Stimulated activated CD4-positive, alpha-beta T cell treated with anti-CD3 and anti-CD28 coated beads, Interleukin-15, amount 100 ng/mL, for 1 hour (primary cell): ENCODE measurements around the gene KLRF1.
"Not testable (repeated sequence)": the region's sequence is repeated elsewhere in the genome, so short reads cannot be mapped to it uniquely, and the experiment has no call there.

Source experiments
- DNase-seq, 2 donors: peaks; one replicate each; pipeline ENCODE4 v3.0.0-alpha.2; 2020; ENCODE audit warnings: low read depth in 1 of 2, low spot score in 1 of 2

Gene KLRF1

DNA sequence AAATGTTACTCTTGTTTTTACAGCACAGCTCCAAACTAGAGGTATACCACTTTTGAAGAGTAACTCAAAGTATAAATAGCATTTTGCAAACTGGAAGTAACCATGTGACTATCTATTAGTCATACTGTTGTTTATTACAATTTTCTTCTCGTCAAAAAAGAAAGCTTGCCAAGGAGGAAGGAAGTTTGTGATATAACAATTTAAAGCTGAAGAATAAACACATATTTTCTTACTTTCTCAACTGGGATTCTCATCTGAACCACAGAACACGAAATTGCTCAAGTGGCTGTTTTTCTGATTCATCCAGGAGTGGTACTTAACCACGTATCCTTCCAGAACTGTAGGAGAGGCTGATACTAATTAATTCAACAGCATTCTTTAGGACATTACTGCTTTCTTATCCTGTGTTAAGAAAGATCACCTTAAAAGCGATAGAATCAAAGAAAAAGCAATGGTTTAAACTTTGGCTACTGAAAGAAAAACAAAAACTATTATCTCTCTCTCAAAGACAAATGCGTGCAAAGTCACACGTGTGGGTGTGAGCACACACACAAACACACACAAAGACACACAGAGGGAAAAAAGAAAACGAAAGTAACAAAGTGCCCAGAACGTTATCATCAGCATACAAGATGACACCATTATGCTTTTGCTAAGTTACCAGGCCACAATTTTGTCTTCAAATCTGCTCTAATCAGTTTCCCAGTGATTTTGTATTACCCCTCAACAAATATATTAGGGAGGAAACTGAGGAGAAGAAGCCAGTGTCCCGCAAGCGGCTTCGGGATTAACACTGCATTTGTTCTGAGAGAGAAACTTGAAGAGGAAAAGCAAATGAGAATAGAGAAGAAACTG, 42.3 kb downstream of the KLRF1 start, which contains the start of gene CLEC2B:
Gene CLEC2B, minus strand, starts transcription at position 48 of the 855 bp plus-strand sequence.
- no peak for DNase-seq

DNA sequence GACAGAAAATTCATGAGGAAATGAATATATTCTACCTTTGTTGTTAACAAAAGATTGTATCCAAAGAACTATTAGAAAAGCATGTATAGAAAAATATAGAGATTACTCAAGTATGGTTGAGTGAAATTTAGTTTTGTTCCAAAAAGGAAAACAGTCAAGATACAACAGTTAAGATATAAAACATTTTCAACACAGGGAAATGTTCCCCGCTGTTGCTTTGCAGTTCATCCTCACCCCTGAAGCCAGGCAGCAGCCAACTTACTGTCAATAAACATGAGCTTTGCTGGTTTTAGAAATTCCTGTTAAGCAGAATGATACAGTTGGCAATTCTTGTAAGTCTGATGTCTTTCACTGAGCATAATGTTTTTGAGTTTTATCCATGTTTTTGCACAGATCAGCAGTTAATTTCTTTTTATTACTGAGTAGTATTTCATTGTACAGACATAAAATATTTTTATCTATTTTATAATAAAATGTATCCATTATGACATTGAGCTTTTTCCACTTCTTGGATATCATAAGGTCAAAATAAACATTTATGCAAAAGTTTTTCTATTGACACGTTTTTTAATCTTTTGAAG, 43.1 kb downstream of the KLRF1 start:
- DNase-seq: no peak

DNA sequence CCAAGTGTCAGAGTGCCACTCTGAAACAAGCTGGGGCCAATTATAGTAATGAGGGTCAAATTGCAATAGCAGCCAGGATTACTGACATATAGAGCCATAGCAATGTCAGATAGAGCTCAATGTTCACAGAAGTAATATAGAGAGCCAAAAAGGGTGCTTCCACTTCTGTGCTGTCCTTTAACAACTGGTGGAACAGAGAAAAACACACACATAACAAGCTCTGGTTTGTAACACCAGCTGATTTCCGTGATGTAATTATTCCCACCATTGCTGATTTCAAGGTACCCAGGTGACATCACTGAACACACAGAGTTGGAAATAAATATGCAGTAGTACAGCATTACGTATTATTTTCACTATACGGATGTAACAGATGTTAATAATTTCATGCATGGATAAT, 44.9 kb downstream of the KLRF1 start:
- no peak for DNase-seq

DNA sequence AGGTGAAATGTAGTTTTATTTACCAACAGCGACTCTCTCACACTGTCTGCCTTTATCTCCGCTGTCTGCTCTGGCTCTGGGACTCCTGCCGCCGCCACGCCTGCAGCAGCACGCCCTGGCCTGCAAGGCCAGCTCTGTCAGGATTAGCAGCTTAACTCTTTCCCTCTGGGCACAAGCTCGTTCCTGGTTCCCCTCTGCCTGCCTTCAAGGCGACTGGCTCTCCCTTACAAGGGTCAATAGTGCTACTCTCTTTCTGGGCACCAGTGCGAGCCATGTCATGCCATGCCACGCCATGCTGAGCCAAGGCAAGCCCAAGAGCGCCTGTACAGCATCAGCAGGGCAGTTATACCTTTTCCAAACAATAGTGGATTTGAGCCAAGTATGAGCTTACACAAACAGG, 45.5 kb downstream of the KLRF1 start:
- DNase-seq: no peak

DNA sequence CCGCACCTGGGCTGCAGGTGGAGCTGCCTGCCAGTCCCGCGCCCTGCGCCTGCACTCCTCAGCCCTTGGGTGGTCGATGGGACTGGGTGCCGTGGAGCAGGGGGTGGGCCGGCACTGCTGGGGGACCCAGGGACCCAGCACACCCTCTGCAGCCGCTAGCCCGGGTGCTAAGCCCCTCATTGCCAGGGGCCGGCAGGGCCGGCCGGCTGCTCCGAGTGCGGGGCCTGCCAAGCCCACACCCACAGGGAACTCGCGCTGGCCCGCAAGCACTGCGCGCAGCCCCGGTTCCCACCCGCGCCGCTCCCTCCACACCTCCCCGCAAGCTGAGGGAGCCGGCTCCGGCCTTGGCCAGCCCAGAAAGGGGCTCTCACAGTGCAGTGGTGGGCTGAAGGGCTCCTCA, 48.8 kb downstream of the KLRF1 start:
- not testable (repeated sequence) for DNase-seq

DNA sequence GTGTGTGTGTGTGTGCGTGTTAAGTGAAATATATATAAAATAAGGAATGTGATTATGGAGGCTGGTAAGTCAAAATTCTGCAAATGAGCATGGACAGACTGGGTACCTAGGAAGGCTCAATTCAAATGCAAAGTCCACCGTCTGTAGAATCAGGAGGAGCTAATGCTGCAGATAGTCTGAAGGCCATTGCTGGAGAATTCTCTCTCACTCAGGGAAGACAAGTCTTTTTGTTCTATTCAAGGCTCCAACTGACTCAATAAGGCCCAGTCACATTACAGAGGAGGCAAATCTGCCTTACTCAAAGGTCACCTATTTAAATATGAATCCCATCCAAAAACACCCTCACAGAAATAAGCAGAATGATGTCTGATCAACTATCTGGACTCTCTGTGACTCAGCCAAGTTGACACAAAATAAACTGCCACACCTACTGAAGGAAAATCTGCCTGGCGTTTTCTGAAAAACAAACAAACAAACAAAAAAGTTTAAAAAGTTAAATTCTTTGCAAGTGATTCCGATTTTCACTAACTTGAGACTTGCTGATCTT, 53.3 kb downstream of the KLRF1 start:
- DNase-seq: no peak

DNA sequence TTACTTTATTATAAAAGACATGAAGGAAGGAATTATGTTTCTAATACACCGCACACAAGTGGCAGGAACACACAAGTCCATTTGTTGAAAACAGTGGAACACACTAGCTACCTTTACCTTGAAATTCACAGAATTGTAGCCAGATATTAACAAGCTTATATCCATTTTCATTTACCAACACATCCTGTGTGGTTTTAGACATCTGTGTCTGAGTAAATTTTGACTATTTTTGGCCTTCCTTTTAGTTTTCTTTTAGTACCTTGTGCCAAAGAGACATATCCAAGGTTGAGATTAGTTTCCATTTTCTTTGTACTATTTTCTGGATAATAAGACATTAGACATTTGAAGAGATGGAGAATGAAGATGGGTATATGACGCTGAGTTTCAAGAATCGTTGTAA, 54.0 kb downstream of the KLRF1 start, which contains the start of gene KLRF2:
Gene KLRF2, plus strand, starts transcription at position 244 of the 400 bp plus-strand sequence. Its CDS starts 107 bp downstream, at position 351.
- DNase-seq: no peak

DNA sequence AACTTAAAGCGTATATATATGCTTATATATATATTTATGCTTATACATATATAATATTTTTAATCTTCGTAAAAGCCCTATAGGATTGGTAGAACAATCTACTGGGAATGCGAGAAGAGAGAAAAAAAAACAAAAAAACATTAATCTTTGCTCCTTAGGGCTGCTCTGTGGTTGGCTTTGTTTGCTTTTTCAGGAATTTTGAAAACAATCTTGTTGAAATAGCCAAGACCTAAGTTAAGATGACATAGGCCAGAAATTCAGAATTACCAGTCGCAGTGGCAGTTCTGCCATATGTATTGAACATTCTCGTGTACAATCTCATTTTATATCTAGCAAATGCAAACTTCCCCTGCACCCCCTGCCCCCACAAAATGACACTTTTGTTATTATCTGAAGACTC, 54.7 kb downstream of the KLRF1 start:
- DNase-seq: no peak

DNA sequence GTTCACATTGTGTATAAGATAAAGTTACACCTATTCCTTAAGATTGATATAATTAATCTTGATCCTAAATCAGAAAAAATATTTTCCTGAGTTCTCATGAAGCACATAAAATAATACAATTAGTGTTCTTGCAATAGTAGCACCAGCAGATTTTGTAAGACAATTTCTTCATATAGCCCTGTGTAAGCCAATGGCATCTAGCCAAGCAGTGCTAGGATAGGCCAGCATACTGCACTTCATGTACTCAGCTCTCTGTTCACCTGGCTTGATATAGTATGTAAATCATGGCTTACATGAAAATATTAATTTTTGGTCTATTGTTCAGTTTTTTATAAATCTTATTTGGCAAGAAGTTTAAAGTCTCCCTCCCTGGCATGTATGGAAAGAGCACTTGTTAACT, 55.9 kb downstream of the KLRF1 start:
- no peak for DNase-seq

DNA sequence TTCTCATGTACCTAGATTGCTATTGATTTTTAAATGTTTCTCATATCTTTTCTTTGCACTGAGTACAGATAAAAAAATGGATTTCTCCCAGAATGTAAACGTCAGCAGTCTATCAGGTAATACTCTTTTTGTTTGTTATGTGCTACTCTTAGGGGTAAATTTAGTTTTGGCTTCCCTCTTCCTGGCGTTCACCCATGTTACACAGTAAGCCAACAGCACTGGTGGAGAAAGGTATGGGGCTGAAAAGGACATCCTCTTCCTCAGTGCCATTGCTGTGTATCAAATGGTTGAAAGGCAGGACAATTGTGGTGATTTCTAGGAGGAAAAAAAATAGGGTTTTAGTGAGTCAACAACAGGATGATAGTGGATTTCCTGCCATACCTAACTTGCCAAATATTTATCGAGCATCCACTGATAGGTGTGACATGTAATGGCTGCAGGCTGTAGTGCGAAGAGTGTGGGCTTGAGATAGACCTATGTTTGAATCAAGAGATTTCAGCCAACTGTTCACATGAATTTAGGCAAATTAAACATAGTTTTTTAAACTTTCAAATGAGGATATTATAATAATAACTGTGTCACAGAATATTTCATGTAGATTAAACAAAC, 61.5 kb downstream of the KLRF1 start:
- DNase-seq: no peak
